GM21526 (cell line): ENCODE data around the gene CRIP2.

ENCODE experiments used
- ATAC-seq: cut with Tn5 transposase; IDR thresholded peaks from one replicate; pipeline ENCODE4 v1.9.1; 2021; ENCODE audit warnings: moderate library complexity; ENCODE audit not compliant: unreplicated experiment, low FRiP score

Gene CRIP2

DNA sequence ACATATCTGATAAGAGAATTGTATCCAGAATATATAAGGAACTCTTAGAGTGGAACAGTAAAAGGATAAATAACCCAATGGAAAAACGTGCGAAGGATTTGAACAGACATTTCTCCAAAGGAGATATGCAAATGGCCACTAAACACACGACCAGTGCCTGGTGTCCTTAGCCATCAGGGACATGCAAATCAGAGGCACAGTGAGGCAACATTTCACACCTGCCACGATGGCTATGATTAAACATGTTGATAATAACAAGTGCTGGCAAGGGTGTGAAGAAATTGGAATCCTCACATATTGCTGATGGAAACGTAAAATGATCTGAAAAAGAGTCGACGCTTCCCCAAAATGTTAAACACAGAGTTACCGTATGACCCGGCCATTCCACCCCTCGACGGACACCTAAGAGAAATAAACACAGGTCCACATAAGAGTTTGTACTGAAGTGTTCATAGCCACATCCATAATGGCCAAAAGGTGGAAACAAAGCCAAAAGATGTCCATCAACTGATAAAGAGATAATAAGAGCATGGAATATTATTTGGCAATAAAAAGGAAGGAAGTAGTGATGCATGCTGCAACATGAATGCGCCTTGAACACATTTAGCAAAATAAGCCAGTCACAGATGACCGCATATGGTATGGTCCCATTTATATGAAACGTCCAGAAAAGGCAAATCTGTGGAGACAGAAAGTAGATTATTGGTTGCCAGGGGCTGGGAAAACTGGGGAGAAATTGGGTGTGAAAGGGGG, 45.5 kb downstream of the CRIP2 start:
- no peak for ATAC-seq

DNA sequence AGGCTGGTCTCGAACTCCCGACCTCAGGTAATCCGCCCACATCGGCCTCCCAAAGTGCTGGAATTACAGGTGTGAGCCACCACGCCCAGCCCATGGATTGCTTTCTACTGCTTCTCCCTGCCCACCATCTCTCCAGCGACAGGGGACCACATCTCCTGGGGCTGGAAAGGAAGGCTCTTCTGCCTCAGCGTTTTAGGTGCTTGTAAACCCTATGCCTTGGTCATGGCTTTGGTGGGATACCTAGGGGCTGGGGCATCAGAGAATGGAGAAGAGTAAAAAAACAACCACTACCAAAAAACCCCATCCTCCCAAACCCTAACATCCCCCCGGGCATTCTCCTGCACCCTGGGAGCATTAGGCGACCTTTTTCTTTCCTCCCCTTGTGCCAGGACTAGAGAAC, 50.7 kb downstream of the CRIP2 start:
- ATAC-seq = no peak

DNA sequence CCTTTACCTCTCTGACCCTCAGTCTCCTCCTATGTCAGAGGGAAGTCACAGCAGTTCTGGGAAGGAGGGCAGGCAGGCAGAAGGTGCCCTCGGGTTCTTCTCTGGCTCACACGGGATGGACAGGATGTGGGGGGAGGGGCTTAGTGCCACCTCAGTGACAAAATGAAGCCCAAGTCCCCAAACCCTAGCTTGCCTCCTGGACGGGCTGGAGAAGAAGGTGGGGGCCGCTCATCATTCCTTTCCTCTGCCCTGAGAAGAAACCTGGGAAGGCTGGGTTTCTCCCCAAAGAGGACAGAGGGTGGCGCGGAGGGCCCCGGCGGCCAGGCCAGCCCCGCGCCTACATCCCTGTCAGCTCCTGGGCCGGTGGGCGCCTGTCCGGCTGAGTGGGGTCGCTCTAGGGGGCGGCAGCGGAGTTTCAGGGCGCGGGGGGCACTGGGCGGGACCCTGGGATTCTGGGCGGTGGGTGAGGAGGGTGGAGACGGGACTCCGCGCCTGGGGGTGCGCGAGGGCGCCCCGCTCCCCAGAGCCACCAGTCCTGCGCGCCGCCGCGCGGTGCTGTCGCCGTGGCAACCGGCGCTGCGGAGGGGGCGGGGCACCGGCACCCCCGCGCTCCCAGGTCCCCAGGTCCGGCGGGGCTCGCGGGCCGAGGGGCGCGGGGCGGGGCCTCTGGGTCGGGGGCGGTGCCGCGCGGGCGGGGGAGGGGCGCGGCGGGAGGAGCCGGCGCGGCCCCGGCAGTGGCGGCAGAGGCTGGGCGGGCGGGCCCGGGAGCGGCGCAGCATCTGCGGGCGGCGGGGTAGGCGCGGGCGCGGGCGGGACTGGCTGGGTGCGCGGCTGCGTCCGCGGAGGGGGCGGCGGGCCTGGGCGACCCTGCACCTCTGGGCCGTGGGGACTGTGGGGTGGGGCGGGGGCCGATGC, 51.5 kb downstream of the CRIP2 start, which contains the start of gene TMEM121:
TSS of gene TMEM121 (plus strand) at position 723 of the 915 bp plus-strand sequence. CDS start 2,252 bp downstream, outside the sequence.
- ATAC-seq = no peak

DNA sequence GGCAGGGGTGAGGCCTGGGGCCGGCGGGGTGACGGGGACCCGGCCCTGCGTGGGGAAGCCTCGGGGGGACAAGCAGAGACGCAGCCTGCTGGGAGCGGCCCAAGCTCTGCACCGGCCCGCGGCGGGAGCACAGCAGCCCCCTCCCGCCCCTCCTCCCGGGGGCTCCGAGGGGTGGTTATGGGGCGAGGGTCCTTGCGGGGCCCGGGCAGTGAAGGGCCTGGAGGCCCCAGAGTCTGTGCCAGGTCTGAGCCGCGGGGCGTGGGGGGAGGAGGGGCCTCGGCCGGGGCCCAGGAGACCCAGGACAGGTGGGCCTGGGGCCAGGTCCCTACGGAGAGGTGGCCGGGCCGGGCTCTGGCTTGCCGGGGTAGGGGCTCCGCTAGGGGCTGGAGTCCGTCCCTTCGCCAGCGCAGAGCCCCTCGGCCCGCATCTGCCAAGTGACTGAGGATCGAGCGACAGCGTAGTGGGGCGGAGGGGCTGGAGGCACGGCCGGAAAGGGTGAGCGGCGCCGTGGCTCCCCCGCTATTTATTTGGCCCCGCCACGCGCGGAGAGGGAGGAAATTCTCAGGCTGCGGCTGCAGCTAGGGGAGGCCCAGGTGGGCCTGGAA, 52.3 kb downstream of the CRIP2 start:
- ATAC-seq = no peak

DNA sequence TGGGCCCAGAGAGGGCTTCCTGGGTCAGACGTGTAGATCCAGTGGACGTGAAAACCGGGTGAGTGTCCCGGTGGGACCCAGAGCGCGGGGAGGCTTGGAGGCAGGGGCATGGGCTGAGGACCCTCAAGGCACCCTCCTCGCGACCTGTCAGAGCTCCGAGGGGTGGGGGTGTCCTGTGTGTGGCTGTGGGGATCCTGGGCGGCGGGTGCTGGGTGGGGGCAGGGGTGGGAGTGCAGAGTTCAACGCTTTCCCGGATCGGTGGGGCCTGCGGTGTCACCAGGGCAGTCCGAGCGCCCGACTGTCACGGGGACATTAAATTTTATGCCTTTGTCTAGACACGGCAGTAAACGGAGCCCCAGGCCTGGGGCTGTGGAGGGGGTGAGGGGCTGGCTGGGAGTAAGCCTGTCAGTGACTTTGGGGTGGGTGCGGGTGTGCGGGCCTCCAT, 52.8 kb downstream of the CRIP2 start:
- no peak for ATAC-seq

DNA sequence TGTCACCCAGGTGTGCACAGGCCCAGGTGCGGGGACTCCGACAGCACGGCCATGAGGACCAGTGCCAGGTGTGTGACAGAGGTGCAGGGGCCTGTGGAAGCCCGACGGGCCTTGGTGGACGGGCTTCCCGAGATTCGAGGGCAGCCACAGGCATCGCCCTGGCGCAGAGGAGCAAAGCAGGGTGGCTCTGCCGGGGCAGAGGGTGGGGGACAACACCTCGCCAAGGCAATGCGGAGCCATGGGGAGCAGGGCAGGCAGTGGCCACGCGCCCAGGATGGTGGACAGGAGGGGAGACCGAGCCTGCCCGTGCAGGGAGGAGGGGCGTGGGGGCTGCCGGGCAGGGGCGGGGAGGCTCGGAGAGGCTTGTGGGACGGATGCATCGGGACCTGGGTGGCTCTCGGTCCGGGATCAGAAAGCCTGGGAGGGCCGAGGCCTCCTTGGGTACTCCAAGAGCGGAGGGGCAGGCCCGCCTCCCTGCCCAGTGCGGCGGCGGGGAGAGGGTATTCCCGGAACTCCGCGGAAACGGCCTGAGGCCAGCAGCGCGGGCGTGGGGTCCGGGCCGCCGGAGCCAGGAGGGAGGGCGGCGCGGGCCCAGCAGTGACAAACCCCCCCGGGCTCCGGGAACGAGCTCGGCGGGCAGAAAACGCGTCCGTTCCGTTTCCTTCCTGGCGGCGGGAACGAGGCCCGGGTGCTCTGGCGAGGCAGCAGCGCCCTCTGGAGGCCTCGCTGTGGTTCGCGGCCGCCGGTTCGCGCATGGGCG, 53.4 kb downstream of the CRIP2 start:
- ATAC-seq = no peak

DNA sequence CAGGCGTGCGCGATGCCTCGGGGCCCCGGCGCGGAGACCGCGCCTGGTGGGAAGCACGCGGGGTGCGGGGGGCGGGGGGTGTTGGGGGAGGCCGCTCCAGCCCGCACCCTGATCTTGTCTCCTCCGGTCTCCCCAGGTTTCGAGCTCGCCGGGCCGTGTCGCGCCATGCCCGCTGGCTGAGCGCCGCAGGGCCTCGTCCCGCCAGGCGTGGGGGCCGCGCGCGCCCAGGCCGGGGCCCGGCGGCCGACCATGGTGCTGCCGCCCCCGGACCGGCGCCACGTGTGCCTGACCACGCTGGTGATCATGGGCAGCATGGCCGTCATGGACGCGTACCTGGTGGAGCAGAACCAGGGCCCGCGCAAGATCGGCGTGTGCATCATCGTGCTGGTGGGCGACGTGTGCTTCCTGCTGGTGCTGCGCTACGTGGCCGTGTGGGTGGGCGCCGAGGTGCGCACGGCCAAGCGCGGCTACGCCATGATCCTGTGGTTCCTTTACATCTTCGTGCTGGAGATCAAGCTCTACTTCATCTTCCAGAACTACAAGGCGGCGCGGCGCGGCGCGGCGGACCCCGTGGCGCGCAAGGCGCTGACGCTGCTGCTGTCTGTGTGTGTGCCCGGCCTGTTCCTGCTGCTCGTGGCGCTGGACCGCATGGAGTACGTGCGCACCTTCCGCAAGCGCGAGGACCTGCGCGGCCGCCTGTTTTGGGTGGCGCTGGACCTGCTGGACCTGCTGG, 54.1 kb downstream of the CRIP2 start:
- no peak for ATAC-seq

DNA sequence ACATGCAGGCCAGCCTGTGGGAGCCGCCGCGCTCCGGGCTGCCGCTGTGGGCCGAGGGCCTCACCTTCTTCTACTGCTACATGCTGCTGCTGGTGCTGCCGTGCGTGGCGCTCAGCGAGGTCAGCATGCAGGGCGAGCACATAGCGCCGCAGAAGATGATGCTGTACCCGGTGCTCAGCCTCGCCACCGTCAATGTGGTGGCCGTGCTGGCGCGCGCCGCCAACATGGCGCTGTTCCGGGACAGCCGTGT, 54.6 kb downstream of the CRIP2 start:
- no peak for ATAC-seq
